SK-MEL-5 (cell line): ENCODE measurements around the gene TLR4. TPM values are rescaled to one million over a fixed set of nuclear protein-coding genes. Genes with fewer than 3 reads are reported as not detected.

ENCODE experiments used
- DNase-seq: peaks from one replicate; pipeline ENCODE4 v3.0.0-alpha.2; 2016; ENCODE audit warnings: low read depth, low spot score
- in situ Hi-C: cut with HindIII; loops from 2 replicates; pipeline ENCODE4 v1.10.0; 2016; ENCODE audit warnings: low sequenced_read_pairs, high pct_unique_total_duplicates, low pct_unique_long_range_greater_than_20kb
- total RNA-seq: library from RNA; depleted of rRNA; stranded (reverse); fragments of >200 nt; shearing (Covaris generic); gene quantifications from 2 replicates; pipeline ENCODE4 v1.2.3, GENCODE V29; 2014

Gene TLR4
- total RNA-seq, 1 experiment from 2014 or later, result 3.0 TPM

GRCh38 chr9:117706421-117707116, 2.4 kb downstream of the TLR4 start:
- no peak for DNase-seq
- in situ Hi-C loops, result no loop called here

GRCh38 chr9:117707561-117707960, 3.4 kb downstream of the TLR4 start:
- in situ Hi-C loops, result no loop called here
- no peak for DNase-seq

GRCh38 chr9:117709936-117710335, 5.7 kb downstream of the TLR4 start:
- in situ Hi-C loops, result no loop called here
- no peak for DNase-seq

- DNase-seq, result no peak
- in situ Hi-C loops, result no loop called here
Measured at GRCh38 chr9:117714282-117714681, 10.1 kb downstream of the TLR4 start.

- in situ Hi-C loops, result no loop called here
- no peak for DNase-seq
Measured at GRCh38 chr9:117715411-117715989, 11.3 kb downstream of the TLR4 start.

- in situ Hi-C loops, result no loop called here
Measured at GRCh38 chr9:117718085-117718484, 13.9 kb downstream of the TLR4 start.

GRCh38 chr9:117718701-117719100, 14.5 kb downstream of the TLR4 start:
- DNase-seq, result no peak
- in situ Hi-C loops, result no loop called here

More at GRCh38 chr9:117718085-117718484, 13.9 kb downstream of the TLR4 start:
- DNase-seq, result no peak

GRCh38 chr9:117719161-117719920, 15.1 kb downstream of the TLR4 start:
- in situ Hi-C loops, result no loop called here
- DNase-seq, result no peak

- in situ Hi-C loops, result no loop called here
- no peak for DNase-seq
Measured at GRCh38 chr9:117720066-117720465, 15.9 kb downstream of the TLR4 start.

GRCh38 chr9:117720555-117720954, 16.4 kb downstream of the TLR4 start:
- in situ Hi-C loops, result no loop called here
- DNase-seq, result no peak

GRCh38 chr9:117720987-117721386, 16.8 kb downstream of the TLR4 start:
- in situ Hi-C loops, result no loop called here
- DNase-seq, result no peak

- DNase-seq, result no peak
- in situ Hi-C loops, result no loop called here
Measured at GRCh38 chr9:117722108-117722761, 18.0 kb downstream of the TLR4 start.

GRCh38 chr9:117723986-117724625, 19.9 kb downstream of the TLR4 start:
- in situ Hi-C loops, result no loop called here
- DNase-seq, result no peak

- DNase-seq, result no peak
- in situ Hi-C loops, result no loop called here
Measured at GRCh38 chr9:117725426-117725887, 21.3 kb downstream of the TLR4 start.

- DNase-seq, result no peak
- in situ Hi-C loops, result no loop called here
Measured at GRCh38 chr9:117729375-117729774, 25.2 kb downstream of the TLR4 start.

GRCh38 chr9:117732494-117732893, 28.3 kb downstream of the TLR4 start:
- no peak for DNase-seq
- in situ Hi-C loops, result no loop called here

- in situ Hi-C loops, result no loop called here
- DNase-seq, result no peak
Measured at GRCh38 chr9:117733465-117733864, 29.3 kb downstream of the TLR4 start.

GRCh38 chr9:117734082-117734481, 29.9 kb downstream of the TLR4 start:
- in situ Hi-C loops, result no loop called here
- DNase-seq, result no peak
